Cardiac septum (tissue), 1 donor: ENCODE measurements around the gene BRICD5. TPM values are rescaled to one million over a fixed set of nuclear protein-coding genes. Genes with fewer than 3 reads are reported as not detected.

Experiments used
- DNase-seq: peaks from one replicate; pipeline ENCODE4 v3.0.0-alpha.2; 2020; ENCODE audit warnings: low spot score
- intact Hi-C: fragments of 100-400 bp; cut with DNase I; formaldehyde crosslinking; loops from one replicate; pipeline ENCODE4 v1.14.0; 2022
- total RNA-seq: library from RNA; stranded (reverse); fragmentation: NEBNext Ultra II Directional; extraction: Animal tissue kit (Norgen Biotek cat#: 25700); gene quantifications from one replicate; pipeline ENCODE4 v1.2.1, GENCODE V29; 2021
- donor health status: DM: no; HTN: no; CAD: no.

BRICD5 gene
- total RNA-seq, 1 donor from 2014 or later: 7.0 TPM

DNA sequence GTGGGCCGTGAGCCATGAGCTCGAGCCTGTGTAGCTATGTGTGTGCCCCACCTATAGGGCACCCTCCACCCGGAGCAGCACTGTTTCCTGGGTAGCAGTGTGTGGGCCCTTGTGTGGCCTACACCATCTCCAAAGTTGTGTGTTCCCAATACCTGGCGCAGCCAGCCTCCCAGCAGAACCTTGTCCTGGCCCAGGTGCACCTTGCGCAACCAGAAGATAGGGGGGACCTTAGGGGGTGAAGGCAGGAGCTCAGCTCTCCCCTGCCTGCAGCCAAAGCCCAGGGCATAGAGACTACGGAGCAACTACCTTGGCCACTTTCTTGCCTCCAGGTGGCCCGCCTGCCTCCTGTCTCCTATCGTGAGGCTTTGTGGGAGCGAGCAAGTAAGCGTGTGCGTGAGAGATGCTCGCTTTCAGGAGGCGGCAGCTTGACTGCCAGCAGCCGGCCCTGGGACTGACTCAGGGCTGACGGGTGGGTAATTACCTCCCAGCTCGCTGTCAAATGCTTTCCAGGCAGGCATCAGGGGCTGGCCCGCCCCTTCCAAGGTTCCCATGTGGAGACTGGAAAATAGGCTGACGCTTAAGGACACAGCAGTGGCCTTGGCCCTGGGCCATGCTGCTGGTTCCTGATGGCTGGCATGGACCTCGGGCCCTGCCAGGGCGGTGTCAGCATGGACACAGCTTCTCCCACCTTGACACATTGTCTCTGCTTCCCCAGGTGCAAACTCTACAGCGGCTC lies 36.1 kb downstream of the BRICD5 start:
- intact Hi-C loops: no loop called here
- DNase-seq: no peak

DNA sequence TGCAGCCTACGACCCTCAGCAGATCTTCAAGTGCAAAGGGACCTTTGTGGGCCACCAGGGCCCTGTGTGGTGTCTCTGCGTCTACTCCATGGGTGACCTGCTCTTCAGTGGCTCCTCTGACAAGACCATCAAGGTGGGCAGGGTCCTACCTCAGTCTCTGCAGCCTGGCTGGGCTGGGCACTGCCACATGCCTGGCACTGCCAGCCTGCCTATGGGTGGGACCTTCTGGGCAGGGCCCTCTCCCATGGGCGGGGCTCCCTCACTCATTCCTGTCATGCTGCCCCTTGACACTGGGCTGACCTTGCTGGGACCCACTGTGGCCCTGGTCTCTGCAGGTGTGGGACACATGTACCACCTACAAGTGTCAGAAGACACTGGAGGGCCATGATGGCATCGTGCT lies 36.7 kb downstream of the BRICD5 start:
- no peak for DNase-seq
- intact Hi-C loops: no loop called here

DNA sequence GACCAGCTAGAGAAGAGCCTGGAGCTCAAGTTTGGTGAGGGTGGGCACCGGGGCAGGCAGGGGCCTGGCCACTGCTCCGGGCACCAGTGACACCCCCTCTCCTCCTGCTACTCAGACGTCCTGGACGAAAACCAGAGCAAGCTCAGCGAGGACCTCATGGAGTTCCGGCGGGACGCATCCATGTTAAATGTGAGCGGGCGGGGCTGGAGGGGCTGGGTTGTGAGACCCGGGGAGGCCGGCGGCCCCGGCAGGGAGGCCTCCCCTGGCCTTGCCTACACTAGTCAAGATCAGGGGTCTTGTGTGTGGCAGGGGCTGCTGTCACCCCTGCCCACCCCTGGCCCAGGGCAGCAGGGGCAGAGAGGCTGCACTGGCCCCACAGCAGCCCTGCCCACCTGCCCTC lies 37.3 kb downstream of the BRICD5 start:
- no peak for DNase-seq
- intact Hi-C loops: no loop called here

DNA sequence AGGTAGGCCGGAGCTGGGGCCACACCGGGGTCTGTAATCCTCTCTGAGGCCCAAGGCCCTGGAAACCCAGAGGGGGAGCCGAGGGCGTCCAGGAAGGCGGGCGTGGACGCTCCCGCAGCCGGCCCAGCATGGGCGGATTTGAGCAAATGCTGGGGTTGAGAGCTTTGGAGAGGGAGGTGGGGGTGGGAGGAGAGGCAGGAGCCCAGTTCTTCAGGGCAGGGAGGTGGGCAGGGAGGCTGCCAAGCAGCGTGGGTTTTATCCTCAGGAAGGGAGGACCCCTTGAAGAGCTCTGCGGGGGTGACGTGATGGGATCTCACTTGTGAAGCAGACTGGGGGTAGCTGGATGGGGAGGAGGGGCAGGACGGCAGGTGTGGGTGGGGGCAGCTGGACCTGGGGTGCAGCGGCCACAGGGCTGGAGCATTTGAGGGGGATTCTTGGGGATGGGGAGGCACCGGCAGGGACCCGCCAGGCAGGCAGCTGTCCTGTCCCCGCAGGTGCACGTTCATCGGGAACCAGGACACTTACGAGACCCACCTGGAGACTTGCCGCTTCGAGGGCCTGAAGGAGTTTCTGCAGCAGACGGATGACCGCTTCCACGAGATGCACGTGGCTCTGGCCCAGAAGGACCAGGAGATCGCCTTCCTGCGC lies 37.9 kb downstream of the BRICD5 start:
- intact Hi-C loops: no loop called here
- no peak for DNase-seq

DNA sequence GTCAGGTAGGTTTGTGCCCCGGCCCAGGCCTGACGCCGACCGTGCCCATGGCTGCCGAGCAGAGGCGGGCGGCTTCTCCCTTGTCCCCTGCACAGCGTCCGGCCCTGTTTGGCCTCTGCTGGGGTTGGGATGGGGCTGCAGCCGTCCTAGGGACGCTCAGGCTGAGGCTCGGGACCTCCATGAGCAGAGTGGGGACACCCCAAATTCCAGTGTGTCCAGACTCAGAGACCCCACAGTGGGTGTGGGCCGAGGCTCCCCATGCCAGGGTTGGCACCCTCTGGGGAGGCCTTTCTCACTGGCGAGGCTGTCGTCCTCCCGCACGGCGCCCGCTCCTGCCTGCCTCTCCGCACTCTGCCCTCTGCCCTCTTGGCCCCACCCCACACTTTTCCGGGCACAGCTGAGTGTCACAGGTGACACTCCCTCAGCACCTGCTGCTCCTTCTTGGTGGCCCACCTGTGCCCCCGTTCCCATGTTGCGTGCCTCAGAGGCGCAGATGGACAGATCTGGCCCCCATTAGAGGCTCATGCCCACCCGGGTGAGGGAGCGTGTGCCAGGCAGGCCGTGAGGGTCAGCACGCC lies 39.0 kb downstream of the BRICD5 start:
- DNase-seq: no peak
- intact Hi-C loops: no loop called here

DNA sequence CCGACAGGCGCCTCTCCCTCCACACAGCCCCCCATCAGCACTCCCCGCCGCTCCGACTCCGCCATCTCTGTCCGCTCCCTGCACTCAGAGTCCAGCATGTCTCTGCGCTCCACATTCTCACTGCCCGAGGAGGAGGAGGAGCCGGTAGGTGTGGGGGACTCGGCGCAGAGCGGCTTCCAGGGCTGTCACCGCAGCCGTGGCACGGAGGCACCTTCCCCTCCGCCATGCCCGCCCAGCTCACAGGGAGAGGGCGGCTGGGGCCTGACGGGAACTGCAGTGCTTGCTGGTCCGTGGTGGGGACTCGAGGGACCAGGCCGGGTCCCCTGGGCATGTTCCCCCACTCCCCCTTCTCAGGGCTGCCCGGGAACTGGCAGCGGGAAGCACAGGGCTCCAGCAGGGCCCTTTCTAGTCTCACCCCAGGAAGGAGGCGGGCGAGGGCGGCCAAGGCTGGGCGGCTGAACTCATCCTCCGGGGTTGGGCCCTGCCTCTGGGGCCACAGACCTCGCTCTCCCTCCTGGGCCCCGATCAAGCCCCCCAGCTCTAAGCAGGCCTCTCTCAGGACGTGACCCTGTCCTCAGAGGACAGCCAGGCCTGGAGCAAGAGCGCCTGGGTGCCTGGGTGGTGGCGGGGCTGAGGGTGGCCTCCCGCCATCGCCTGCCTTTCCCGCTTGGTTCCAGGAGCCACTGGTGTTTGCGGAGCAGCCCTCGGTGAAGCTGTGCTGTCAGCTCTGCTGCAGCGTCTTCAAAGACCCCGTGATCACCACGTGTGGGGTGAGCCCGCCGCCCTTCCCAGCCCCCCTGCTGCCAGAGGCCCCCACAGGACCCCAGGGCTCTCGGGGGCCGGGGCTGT lies 39.9 kb downstream of the BRICD5 start:
- intact Hi-C loops: no loop called here
- DNase-seq: no peak

DNA sequence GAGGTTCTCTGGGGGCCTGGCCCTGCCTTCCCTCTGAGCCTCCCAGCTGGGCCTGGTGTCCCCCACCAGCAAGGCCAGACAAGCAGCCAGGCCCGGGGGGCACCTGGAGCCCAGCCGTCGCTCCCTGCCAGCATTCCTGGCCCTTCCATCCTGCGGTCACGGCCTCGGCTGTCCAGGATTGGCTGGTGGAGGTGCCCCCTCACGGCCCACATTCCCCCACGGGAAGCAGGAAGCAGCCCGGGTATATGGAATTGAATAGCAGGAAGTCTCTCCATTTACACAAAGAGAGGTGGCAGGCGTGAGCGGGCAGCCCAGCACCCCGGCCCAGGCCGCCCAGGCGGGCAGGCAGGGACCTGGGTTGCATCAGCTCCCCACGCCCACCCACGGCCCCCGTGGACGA lies 40.6 kb downstream of the BRICD5 start:
- DNase-seq: no peak
- intact Hi-C loops: no loop called here

DNA sequence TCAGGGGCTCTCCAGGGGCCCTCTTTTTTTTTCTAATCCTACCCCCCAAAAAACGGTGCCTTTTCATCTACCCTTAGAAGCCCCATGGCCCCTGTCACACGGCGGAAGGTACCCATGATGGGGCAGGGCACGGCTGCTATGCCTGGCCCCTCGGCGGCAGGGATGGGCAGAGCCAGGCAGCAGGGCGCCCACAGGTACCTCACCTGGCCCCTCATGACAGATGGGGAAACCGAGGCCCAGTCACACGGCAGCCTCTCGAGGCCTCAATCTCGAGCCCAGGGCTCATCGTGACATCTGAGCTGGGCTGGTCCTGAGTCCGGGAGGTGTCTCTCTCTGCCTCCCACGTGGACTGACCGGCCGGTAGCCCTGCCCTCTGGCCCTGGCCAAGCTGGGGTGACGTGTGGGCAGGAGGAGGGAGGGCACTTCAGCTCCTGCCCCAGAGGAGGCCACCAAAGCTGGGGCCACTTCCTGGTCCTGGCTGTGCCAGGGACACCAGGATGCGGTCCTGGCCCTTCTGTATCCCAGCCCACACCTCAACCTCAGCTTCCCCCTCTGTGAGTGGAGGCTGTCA lies 43.5 kb downstream of the BRICD5 start:
- DNase-seq: no peak
- intact Hi-C loops: no loop called here

DNA sequence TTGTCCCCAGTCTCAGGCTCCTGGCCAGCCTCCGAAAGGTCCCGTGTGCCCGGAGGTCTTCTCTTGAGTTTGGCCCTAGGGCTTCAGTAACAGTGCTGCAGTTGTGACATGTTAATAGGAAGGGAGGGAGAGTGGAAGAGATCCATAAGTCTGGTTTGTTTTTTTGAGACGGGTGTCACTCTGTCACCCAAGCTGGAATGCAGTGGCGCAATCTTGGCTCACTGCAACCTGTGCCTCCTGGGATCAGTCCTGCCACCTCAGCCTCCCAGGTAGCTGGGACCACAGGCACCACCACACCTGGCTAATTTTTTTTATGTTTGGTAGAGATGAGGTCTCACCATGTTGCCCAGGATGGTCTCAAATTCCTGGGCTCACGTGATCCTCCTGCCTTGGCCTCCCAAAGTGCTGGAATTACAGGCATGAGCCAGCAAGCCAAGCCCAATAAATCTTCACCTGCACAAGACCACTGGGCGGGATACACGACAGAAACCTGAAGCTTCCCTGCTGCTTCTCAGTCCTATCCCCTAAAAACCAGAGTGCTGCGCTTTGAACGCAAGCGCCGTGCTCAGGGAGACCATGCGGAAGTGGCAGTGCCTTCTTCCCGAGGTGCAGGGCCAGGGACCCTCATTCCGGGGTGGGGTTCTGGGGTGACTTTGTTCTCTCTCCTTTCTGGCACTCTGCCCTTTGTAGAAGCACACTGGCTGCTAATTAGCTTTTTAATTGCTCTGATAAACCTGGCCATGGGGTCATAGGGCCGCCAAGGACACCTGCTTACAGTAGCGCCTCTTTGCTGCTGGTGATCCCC lies 44.2 kb downstream of the BRICD5 start:
- intact Hi-C loops: no loop called here
- DNase-seq: no peak

DNA sequence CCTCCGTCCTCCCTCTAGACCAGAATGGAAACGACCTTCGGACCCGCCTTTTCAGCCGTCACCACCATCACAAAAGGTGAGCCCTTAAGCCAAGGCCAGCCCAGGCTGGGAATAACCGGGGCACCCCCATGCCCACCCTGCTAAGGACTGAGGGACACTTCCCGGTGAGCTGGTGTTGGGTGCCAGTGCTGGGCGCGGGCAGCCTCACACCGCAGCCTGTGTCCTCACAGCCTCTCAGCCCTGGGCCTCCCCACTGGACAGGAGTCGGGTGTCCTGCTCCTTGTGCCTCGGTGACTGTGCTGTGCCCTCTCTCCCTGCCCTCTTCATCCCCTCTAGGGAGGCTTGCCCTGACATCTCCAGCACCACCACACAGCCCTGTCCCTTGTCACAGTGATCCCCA lies 44.8 kb downstream of the BRICD5 start:
- DNase-seq: no peak
- intact Hi-C loops: no loop called here

DNA sequence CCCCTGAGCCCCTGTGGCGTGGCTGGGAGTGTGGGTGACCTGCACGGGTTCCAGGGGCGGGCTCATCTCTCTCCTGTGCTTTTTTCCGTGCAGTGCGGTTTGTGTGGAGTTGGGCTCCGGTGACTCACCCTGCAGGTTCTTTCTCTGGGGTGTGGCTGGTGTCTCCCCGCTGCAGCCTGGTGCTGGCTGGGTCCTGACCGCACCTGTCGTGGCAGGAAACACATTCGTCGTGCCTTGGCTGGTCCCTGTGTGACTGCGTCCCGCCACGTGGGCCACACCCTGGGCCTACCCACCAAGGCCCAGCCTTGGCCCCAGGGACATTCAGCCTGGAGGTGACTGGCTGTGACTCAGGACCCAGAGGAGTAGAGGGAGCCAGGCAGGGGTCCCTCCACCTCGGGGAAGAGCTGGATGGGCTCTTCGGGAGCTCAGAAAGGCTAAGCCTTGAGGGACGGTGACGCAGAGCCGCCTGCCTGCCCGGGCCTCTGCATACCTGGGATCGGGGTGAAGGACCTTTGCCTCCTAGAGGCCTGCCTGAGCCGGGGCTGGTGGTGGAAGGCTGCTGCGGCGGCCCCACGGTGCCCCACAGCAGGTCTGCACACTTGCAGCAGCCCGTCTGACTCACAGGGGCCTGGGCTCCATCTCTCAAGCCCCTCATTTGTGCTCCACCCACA lies 47.3 kb downstream of the BRICD5 start:
- DNase-seq: no peak
- intact Hi-C loops: no loop called here

DNA sequence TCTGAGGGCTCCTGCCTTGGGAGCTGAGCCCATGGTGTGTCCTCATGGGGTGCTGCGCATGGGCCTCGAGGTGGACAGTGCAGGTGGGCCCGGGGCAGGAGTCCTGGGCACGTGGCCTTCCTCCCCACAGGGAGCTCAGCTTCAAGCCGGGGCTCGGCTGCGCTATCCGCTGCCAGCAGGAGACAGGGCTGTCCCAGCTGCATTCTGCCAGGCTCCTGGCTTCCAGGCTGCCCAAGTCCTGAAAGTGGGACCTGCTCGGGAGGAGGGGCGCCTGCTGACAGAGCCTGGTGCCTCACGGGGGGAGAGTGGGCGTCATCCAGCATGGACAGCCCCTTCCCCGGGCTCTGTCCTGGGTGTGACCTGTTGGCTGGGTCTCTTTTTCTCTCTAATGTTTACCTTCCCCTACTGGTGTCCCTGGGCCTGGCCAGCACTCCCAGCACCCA lies 48.0 kb downstream of the BRICD5 start:
- DNase-seq: no peak
- intact Hi-C loops: no loop called here

DNA sequence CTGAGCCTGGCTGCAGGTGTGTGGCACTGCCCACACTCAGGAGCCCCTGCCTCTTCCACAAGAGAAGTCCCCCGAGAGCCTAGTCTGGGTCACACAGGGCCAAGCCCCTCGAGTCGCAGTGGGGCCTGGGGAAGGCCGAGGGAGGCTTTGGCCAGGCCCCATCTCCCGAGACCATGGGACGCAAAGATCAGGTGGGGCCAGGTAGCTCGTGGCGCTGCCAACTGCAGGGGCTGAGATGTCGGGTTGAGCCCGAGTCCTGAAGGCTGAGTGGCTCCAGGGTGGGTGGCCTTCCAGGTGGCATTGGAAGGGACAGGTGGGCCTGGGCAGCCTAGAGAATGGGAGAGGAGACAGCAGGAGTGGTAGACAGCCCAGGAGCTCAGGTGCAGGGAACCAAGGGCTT lies 48.8 kb downstream of the BRICD5 start:
- intact Hi-C loops: no loop called here
- DNase-seq: no peak

DNA sequence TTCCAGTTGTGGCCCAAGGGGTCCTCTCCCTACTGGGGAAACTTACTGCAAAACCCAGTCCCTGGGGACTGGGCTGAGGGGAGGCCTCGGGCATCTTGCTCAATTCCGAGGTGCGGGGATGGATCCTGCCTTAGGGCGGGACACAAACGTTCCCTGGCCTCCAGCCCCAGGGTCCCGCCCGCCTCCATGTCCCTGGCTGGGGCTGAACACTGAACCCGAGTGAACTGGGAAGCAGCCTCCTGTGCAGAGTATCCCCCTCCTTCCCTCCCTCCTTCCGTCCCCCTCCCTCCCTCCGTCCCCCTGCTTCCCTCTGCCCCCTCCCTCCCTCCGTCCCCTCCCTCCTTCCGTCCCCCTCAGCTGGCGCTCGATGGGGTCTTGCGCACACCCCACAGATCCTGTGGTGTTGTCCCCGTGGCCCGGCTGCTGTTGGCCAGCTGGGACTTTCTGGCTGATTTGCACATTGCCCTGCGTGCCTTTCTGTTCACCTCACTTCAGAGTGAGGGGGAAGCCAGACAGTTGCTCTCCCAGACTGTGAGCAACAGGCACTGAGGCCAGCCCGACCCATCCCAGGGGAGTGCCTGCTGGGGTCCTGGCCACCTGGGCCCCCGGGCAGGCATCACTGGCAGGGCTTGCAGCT lies 49.6 kb downstream of the BRICD5 start:
- intact Hi-C loops: no loop called here

More for the DNA sequence above, 49.6 kb downstream of the BRICD5 start:
- DNase-seq: no peak
